NT2/D1 (cell line): ENCODE measurements around the gene OPA3.

Experiments used
- DNase-seq: peaks from one replicate; pipeline ENCODE4 v3.0.0-alpha.2; 2011; ENCODE audit warnings: low read depth, low spot score
- H3K27me3 ChIP-seq: 2 replicates; pipeline ENCODE4 v1.6.0; 2011; ENCODE audit warnings: mild to moderate bottlenecking; ENCODE audit not compliant: insufficient read length, insufficient read depth
- H3K36me3 ChIP-seq: 2 replicates; pipeline ENCODE4 v1.6.1; 2011; ENCODE audit warnings: mild to moderate bottlenecking, low read length, mixed read lengths; ENCODE audit not compliant: insufficient read depth, insufficient read length
- H3K4me1 ChIP-seq: 2 replicates; pipeline ENCODE4 v1.5.1; 2011; ENCODE audit not compliant: insufficient read depth, insufficient read length
- H3K4me3 ChIP-seq: 2 replicates; pipeline ENCODE4 v1.5.1; 2011; ENCODE audit warnings: low read depth; ENCODE audit not compliant: insufficient read length
- H3K9ac ChIP-seq: 2 replicates; pipeline ENCODE4 v1.6.0; 2011; ENCODE audit warnings: low read depth; ENCODE audit not compliant: insufficient read length
- H3K9me3 ChIP-seq: 2 replicates; pipeline ENCODE4 v1.5.1; 2011; ENCODE audit warnings: mild to moderate bottlenecking, low read length; ENCODE audit not compliant: insufficient read depth
- SUZ12 ChIP-seq: IDR thresholded peaks from 2 replicates; pipeline ENCODE4 v1.6.1; 2011; ENCODE audit not compliant: insufficient read length, insufficient read depth; ENCODE audit errors: extremely low read depth
- YY1 ChIP-seq: IDR thresholded peaks from 2 replicates; pipeline ENCODE4 v1.6.1; 2011; ENCODE audit not compliant: insufficient read length, insufficient read depth
- ZNF274 ChIP-seq: IDR thresholded peaks from 2 replicates; pipeline ENCODE4 v1.6.1; 2011; ENCODE audit warnings: mild to moderate bottlenecking, low read depth, low read length

OPA3 gene

GRCh38 chr19:45607071-45608029 is 22.7 kb upstream of the OPA3 start:
- Histone ChIP-seq H3K27me3 (peaks cover 3% of the 10 kb centered on the region), H3K9me3 (no peaks in the 10 kb centered on the region), H3K4me1 (peaks cover 4% of the 10 kb centered on the region), H3K4me3 (peak overlapping the region; percentile 43), H3K9ac (peak overlapping the region; percentile 81), H3K36me3 (peaks cover 18% of the 10 kb centered on the region)
- peak; percentile 59 for DNase-seq
- no peak for TF ChIP-seq SUZ12
- no peak for TF ChIP-seq YY1
- no peak for TF ChIP-seq ZNF274

- Histone ChIP-seq H3K36me3 (no peaks in the 10 kb centered on the region), H3K9ac (no peak within 1 kb of the TSS), H3K4me3 (peak within 1 kb of the TSS; percentile 33), H3K4me1 (peaks cover 9% of the 10 kb centered on the region), H3K9me3 (no peaks in the 10 kb centered on the region), H3K27me3 (peaks cover 48% of the 10 kb centered on the region)
- TF ChIP-seq SUZ12 (no peak), YY1 (no peak), ZNF274 (no peak)
- DNase-seq, result no peak
Observed at GRCh38 chr19:45601524-45602374, 17.1 kb upstream of the OPA3 start, which contains the start of gene GPR4. Gene GPR4 (minus strand): TSS chr19:45602212. CDS start chr19:45591866, 10,346 bp downstream.

GRCh38 chr19:45601115-45601514 is 16.5 kb upstream of the OPA3 start:
- peaks cover 8% of the 10 kb centered on the region for H3K4me1 ChIP-seq
- H3K4me3 ChIP-seq, result no peak overlapping the region
- H3K9ac ChIP-seq, result no peak overlapping the region
- TF ChIP-seq SUZ12, result no peak
- no peak for TF ChIP-seq ZNF274
- TF ChIP-seq YY1, result no peak
- no peaks in the 10 kb centered on the region for H3K9me3 ChIP-seq
- no peak for DNase-seq
- H3K27me3 ChIP-seq, result peaks cover 48% of the 10 kb centered on the region
- no peaks in the 10 kb centered on the region for H3K36me3 ChIP-seq

- no peak for TF ChIP-seq YY1
- TF ChIP-seq ZNF274, result no peak
- no peak for TF ChIP-seq SUZ12
- H3K9me3 ChIP-seq, result no peaks in the 10 kb centered on the region
- no peak for DNase-seq
- peaks cover 8% of the 10 kb centered on the region for H3K4me1 ChIP-seq
- no peak overlapping the region for H3K4me3 ChIP-seq
- no peaks in the 10 kb centered on the region for H3K36me3 ChIP-seq
- H3K27me3 ChIP-seq, result peaks cover 48% of the 10 kb centered on the region
- no peak overlapping the region for H3K9ac ChIP-seq
Observed at GRCh38 chr19:45600340-45600885, 15.8 kb upstream of the OPA3 start.

GRCh38 chr19:45599286-45599685 is 14.7 kb upstream of the OPA3 start:
- no peak for TF ChIP-seq YY1
- TF ChIP-seq ZNF274, result no peak
- no peak for TF ChIP-seq SUZ12
- no peak overlapping the region for H3K9ac ChIP-seq
- H3K4me1 ChIP-seq, result peaks cover 8% of the 10 kb centered on the region
- no peaks in the 10 kb centered on the region for H3K36me3 ChIP-seq
- no peak overlapping the region for H3K4me3 ChIP-seq
- no peak for DNase-seq
- peaks cover 48% of the 10 kb centered on the region for H3K27me3 ChIP-seq
- no peaks in the 10 kb centered on the region for H3K9me3 ChIP-seq

GRCh38 chr19:45598267-45599001 is 13.8 kb upstream of the OPA3 start:
- TF ChIP-seq YY1 (no peak), ZNF274 (no peak), SUZ12 (no peak)
- Histone ChIP-seq H3K4me3 (peak overlapping the region; percentile 15), H3K36me3 (no peaks in the 10 kb centered on the region), H3K27me3 (peaks cover 48% of the 10 kb centered on the region), H3K4me1 (peaks cover 8% of the 10 kb centered on the region), H3K9me3 (no peaks in the 10 kb centered on the region), H3K9ac (peak overlapping the region; percentile 21)
- DNase-seq, result no peak
